Activated CD8-positive, alpha-beta T cell treated with anti-CD3 and anti-CD28 coated beads for 36 hours (primary cell): ENCODE measurements around the gene CPEB2. TPM values are rescaled to one million over a fixed set of nuclear protein-coding genes. Genes with fewer than 3 reads are reported as not detected.

ENCODE experiments used
- ATAC-seq: fragments of 200-7000 bp; cut with Tn5 transposase; one replicate; pipeline ENCODE4 v1.10.0; 2021; ENCODE audit warnings: mild to moderate bottlenecking, moderate library complexity
- CTCF ChIA-PET: fragments of 350-600 bp; sonication (Branson Sonifier 250); formaldehyde crosslinking; loops from one replicate; lab custom pipeline; 2021; ENCODE audit warnings: antibody characterized with exemption; lab: Charles Lee
- POLR2A ChIA-PET: fragments of 350-600 bp; sonication (Branson Sonifier 250); formaldehyde crosslinking; loops from one replicate; lab custom pipeline; 2021; ENCODE audit warnings: antibody characterized with exemption; lab: Charles Lee
- DNase-seq: peaks from one replicate; pipeline ENCODE4 v3.0.0-alpha.2; 2020
- H3K27ac Mint-ChIP-seq: one replicate; pipeline ENCODE4 v1.8.0; 2021; ENCODE audit warnings: mild to moderate bottlenecking, mixed read lengths
- H3K27me3 Mint-ChIP-seq: one replicate; pipeline ENCODE4 v1.8.0; 2021; ENCODE audit warnings: mixed read lengths
- H3K36me3 Mint-ChIP-seq: one replicate; pipeline ENCODE4 v1.8.0; 2021; ENCODE audit warnings: low read depth, mixed read lengths
- H3K4me1 Mint-ChIP-seq: one replicate; pipeline ENCODE4 v1.8.0; 2021; ENCODE audit warnings: low read depth, mixed read lengths
- H3K4me3 Mint-ChIP-seq: one replicate; pipeline ENCODE4 v1.8.0; 2021; ENCODE audit warnings: mild to moderate bottlenecking, moderate library complexity, mixed read lengths
- H3K9me3 Mint-ChIP-seq: one replicate; pipeline ENCODE4 v1.8.0; 2021; ENCODE audit warnings: mixed read lengths
- intact Hi-C: fragments of 100-400 bp; cut with micrococcal nuclease; formaldehyde crosslinking; loops from one replicate; pipeline ENCODE4 v1.10.0; 2022
- total RNA-seq, 2 experiments: library from RNA; stranded (reverse); gene quantifications; one replicate each; pipeline ENCODE4 v1.2.3, GENCODE V29; 2021
- TF ChIP-seq, protein P1 (sequence below): fragments of 200-600 bp; IDR thresholded peaks from one replicate; pipeline ENCODE4 v1.8.0; 2022; ENCODE audit warnings: antibody characterized with exemption, mild to moderate bottlenecking

CPEB2 gene
- total RNA-seq, 2 experiments from 2014 or later, result 4.1 to 5.3 TPM

DNA sequence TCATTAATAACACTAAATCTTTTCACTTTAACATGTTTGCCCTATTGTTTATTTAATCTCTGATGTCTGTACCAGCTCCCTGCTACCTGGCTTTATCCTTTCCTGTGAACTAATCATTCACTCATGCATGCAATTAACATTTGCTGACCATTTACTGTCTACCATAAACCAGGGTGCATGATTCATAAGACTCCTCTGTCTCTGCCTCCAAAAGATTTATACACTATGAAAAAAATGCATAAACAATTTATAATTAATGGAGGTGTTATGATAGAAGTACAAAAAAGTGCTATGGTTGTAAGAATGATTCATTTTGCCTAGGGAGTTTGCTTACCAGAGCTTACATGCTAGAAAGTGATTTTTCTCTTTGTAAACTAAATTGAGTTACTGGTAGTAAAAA lies 24.5 kb upstream of the CPEB2 start:
- Mint-ChIP-seq H3K27me3 (peaks cover 17% of the 10 kb centered on the region), H3K4me3 (no peak overlapping the region), H3K4me1 (no peaks in the 10 kb centered on the region), H3K9me3 (no peaks in the 10 kb centered on the region), H3K36me3 (no peaks in the 10 kb centered on the region), H3K27ac (no peak overlapping the region)
- intact Hi-C loops, result no loop called here
- ATAC-seq (no peak), DNase-seq (no peak)
- POLR2A ChIA-PET, result no interaction called here
- CTCF ChIA-PET, result no interaction called here
- TF ChIP-seq, protein P1, sequence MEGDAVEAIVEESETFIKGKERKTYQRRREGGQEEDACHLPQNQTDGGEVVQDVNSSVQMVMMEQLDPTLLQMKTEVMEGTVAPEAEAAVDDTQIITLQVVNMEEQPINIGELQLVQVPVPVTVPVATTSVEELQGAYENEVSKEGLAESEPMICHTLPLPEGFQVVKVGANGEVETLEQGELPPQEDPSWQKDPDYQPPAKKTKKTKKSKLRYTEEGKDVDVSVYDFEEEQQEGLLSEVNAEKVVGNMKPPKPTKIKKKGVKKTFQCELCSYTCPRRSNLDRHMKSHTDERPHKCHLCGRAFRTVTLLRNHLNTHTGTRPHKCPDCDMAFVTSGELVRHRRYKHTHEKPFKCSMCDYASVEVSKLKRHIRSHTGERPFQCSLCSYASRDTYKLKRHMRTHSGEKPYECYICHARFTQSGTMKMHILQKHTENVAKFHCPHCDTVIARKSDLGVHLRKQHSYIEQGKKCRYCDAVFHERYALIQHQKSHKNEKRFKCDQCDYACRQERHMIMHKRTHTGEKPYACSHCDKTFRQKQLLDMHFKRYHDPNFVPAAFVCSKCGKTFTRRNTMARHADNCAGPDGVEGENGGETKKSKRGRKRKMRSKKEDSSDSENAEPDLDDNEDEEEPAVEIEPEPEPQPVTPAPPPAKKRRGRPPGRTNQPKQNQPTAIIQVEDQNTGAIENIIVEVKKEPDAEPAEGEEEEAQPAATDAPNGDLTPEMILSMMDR, result no peak

DNA sequence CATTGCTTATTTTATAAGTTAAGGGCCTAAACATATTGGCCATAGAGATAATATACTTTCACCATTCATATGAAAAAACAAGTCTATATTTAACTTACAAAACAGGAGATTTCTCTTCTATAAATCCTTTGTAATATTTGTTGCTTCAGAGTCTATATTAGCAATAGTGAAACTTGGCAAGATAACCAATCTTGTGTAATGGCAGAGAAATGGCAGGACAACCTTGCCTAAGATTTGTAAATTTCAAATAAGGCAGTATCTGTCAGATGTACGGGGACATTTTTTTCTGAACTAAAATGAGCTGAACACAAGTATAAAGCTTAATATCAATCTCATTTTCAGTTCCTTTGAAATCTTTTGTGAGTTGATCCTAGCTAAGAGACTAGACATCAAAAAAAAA lies 17.8 kb upstream of the CPEB2 start:
- CTCF ChIA-PET, result no interaction called here
- TF ChIP-seq, protein P1, result no peak
- Mint-ChIP-seq H3K36me3 (no peaks in the 10 kb centered on the region), H3K27ac (no peak overlapping the region), H3K4me3 (no peak overlapping the region), H3K4me1 (no peaks in the 10 kb centered on the region), H3K27me3 (peaks cover 9% of the 10 kb centered on the region), H3K9me3 (no peaks in the 10 kb centered on the region)
- ATAC-seq (no peak), DNase-seq (no peak)
- POLR2A ChIA-PET, result no interaction called here
- intact Hi-C loops, result no loop called here

GRCh38 chr4:14985161-14985560 lies 17.1 kb upstream of the CPEB2 start:
- Mint-ChIP-seq H3K36me3 (no peaks in the 10 kb centered on the region), H3K27ac (no peak overlapping the region), H3K4me1 (no peaks in the 10 kb centered on the region), H3K4me3 (no peak overlapping the region), H3K9me3 (no peaks in the 10 kb centered on the region), H3K27me3 (peaks cover 9% of the 10 kb centered on the region)
- TF ChIP-seq, protein P1, result no peak
- DNase-seq, result no peak
- CTCF ChIA-PET, result no interaction called here
- no peak for ATAC-seq
- POLR2A ChIA-PET, result no interaction called here
- intact Hi-C loops, result no loop called here

DNA sequence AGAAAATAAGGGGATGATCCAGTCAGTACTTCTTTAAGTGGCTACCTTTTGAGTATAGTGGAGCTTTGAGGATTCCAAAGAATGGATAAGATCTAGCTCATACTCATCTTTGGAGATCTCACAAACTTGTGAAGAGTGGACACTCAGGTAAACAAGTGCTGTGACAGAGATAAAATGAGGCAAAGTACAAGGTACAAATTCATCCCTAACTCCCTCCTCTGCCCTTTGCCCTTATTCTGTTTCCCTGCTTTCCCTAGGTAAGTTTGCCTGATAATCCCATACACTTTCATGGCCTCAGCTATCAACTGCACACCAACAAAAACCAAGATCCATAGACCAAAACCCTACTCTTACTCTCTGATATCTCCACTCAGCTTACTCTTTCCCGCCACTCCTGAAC lies 16.4 kb upstream of the CPEB2 start:
- Mint-ChIP-seq H3K9me3 (no peaks in the 10 kb centered on the region), H3K27me3 (peaks cover 9% of the 10 kb centered on the region), H3K27ac (no peak overlapping the region), H3K36me3 (no peaks in the 10 kb centered on the region), H3K4me3 (no peak overlapping the region), H3K4me1 (no peaks in the 10 kb centered on the region)
- TF ChIP-seq, protein P1, result no peak
- CTCF ChIA-PET, result no interaction called here
- no peak for ATAC-seq
- intact Hi-C loops, result no loop called here
- no peak for DNase-seq
- POLR2A ChIA-PET, result no interaction called here

DNA sequence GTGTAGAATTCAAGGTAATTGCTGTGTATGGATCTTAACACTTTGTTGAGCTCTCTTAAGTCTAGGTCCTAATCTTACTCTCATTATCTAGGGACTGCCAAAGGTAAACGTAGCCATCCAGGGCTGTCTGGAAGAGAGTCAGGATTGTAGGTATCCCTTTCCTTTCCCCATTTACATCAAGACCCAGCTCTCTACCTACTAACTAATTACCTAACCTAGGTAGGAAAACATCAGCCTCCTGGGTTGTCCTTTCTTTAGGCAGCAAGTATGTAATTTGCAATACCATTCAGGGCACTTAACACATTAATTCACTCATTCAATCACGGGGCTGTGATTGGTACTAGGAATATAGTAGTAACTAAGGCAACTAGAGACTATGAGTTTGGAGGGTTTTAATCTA lies 15.2 kb upstream of the CPEB2 start:
- Mint-ChIP-seq H3K36me3 (no peaks in the 10 kb centered on the region), H3K4me3 (no peak overlapping the region), H3K27me3 (peaks cover 7% of the 10 kb centered on the region), H3K9me3 (no peaks in the 10 kb centered on the region), H3K27ac (no peak overlapping the region), H3K4me1 (no peaks in the 10 kb centered on the region)
- TF ChIP-seq, protein P1, result no peak
- ATAC-seq, result no peak
- intact Hi-C loops, result no loop called here
- CTCF ChIA-PET, result no interaction called here
- no peak for DNase-seq
- POLR2A ChIA-PET, result interaction anchor here (0.6 kb wide), 2 partner anchors 52 to 183 kb away, joined by 3 read pairs; no protein-coding TSS in a partner anchor
